Inflammatory macrophage (primary cell): ENCODE measurements around the gene GPR108.

Experiments used
- DNase-seq, 2 donors: peaks; one replicate each; pipeline ENCODE4 v3.0.0-alpha.2; 2020 to 2022

Gene GPR108

DNA sequence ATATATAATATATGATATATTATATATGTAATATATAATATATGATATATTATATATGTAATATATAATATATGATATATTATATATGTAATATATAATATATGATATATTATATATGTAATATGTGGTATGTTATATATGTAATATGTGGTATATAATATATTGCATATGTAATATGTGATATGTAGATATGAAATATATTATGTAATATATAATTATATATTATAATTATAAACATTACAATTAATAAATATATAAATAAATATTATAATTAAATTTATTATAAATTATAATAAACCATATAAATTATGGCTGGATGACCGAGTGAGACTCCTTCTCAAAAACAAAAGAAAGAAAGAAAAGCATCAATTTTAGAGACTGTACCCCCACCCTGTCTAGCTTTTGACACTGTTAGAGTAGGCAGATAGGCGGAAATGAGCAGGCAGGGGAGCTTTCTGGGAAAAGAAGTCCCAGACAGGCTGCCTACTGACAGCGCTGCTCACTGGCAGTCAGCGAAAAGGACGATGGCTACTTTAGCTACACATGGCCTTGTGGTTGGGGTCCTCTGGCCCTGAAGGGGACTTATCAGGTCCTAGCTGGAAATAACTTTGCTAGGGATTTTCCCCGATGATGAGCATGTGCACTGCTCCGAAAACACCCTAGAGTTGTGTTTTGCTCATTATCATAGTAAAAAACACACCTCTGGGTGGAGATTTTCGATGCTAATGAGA is 36.6 kb downstream of the GPR108 start:
- no peak for DNase-seq

GRCh38 chr19:6699935-6700334 is 37.4 kb downstream of the GPR108 start:
- no peak for DNase-seq

GRCh38 chr19:6697291-6697690 is 40.1 kb downstream of the GPR108 start:
- DNase-seq: no peak

DNA sequence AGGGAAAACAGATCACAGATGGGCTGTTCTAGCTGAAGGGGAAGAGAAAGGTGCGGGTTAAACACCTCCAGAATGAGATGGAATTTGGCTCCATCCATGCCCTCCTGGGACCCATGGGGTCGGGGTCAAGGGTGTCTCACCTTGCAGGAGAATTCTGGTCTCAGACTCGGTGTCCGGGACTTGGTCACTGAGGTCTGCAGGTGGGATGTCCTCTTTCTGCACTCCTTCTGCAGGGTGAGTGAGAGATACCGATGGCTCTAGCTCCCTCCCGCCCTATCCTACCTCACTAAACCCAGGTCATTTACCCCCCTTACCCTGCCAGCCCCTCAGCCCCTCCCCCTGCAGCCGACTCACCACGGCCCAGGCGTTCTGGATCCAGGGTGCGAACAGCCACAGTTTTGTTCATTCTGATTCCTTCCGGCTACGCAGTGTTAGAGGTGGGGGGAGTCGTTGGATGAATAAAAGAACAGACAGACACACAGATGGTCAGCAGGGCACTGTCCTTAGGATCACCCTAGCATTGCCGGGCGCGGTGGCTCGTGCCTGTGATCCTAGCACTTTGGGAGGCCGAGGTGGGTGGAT is 41.0 kb downstream of the GPR108 start:
- DNase-seq: no peak

DNA sequence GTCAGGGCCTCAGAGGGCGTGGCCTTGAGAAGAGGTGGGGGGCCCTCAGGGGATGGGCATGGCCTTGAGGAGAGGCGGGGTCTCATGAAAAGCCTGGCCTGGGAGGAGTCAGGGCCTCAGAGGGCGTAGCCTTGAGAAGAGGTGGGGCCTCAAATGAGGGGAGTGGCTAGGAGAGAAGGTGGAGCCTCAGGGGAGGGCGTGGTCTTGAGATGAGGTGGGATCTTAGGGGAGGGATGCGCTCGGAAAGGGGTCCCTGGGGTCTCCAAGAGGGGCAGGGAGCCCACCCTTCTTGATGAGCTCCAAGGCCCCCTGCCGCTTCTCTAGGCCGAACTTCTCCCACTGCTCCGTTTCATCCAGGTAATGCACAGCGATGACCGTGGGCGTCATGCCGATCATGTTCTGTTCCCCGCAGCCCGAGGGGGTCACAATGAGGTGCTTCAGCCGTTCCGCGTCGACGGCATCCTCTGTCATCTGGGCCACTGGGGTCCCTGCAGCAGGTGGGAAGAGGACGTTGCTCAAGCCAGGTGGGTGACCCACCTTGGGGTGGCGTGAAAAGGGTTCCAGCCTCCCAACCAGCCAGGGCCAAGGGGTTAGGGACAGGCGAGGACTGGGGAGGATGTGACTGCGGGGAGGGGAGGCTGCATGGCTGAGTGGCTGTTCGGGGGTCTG is 43.1 kb downstream of the GPR108 start:
- no peak for DNase-seq

DNA sequence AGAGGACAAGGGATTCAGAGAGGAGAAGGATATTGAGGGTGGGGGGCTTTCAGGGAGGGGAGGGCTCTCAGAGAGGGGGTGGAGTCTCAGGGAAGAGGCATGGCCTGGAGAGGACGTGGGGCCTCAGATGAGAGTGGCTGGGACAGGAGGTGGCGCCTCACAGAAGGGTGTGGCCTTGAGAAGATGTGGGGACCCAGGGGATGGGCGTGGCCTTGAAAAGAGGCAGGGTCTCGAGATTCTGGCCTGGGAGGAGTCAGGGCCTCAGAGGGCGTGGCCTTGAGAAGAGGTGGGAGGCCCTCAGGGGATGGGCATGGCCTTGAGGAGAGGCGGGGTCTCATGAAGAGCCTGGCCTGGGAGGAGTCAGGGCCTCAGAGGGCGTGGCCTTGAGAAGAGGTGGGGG is 43.7 kb downstream of the GPR108 start:
- DNase-seq: no peak

DNA sequence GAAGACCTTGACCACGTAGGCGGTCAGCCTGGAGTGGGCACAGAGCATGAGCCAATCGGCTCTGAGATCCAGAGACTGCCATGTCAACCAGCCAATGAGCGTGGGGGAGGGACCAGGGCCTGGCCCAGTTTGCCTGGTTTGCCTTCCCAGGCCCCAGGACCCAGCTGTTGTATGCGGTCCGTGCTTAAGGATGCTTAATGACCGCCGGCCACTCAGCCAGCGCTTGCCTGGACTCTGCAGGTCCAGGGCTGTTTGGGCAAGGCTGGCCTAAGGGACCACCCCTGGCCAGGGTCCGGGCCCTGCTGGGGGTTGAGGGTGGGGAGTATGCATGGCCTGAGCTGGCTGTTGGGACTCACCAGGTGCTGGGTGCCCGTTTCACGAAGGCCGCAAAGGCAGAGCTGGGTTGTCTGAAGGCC is 44.3 kb downstream of the GPR108 start:
- DNase-seq: no peak

- no peak for DNase-seq
These were observed 45.4 kb downstream of the GPR108 start for GRCh38 chr19:6692027-6692426.

- DNase-seq: no peak
These were observed 46.0 kb downstream of the GPR108 start for GRCh38 chr19:6691342-6691741.

DNA sequence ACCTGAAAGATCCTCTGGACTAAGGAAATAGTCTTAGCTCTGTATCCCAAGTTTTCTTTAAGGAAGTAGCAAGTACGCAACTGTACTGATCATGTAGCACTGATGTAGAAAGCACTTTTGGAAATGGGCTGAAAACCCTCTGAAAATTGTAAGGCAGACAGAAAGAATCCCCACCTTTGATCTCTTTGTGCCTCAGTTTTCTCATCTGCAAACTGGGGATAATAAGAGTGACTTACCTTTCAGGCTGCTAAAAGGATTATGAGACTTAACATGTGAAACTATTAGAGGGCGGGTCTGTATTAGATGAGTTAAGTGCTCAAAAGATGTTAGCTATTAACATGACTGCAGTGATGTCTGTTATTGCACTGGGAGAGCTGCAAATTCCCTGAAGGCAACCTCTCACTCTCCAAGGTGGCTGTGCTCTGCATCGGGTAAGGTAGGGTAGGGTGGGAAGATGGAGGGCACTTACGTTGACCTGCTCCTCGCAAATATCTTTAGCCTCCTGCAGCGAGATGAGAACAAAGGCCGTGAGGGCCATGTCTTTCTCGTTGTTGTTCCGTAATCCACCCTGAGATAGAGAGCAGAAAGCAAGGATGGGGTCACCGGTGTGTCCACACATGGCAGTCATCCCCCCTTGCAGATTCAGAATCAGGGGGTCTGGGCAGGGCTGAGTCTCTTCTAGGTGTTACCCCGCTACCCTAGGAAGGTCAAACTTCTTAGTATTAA is 47.1 kb downstream of the GPR108 start:
- DNase-seq: no peak

DNA sequence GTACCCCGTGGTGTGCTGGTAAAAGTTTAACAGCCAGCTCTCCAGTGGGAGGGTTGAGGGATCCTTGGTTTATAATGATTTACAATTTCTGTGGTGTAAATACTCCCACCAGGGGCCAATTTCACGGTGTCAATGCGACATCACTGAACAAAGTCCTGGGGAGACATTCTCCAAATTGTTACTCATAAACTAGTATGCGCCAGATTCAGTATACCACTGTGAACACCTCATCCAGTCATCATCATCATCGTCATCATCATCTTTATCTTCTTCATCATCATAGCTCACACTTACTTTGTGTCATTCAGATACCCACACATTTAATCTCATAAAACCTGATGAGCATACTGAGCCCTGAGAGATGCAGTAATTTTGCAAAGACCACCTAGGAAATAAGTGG is 50.3 kb downstream of the GPR108 start:
- DNase-seq: no peak

DNA sequence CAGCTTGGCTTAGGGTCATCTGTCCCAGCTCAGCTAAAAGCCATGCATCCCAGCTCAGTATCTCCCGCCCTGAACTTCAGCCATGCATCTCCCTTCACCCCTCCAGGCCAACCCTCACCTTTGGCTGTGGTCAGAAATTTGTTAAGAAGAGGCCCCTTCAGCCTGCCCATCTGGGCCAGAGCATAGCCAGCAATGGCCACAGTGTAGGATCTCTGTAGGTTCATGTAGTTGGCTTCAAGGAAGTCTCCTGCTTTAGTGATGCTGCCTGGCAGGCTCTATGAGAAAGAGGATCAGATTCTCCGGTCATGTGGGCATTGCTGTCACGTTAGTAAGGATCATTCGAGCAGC is 50.8 kb downstream of the GPR108 start:
- DNase-seq: no peak

DNA sequence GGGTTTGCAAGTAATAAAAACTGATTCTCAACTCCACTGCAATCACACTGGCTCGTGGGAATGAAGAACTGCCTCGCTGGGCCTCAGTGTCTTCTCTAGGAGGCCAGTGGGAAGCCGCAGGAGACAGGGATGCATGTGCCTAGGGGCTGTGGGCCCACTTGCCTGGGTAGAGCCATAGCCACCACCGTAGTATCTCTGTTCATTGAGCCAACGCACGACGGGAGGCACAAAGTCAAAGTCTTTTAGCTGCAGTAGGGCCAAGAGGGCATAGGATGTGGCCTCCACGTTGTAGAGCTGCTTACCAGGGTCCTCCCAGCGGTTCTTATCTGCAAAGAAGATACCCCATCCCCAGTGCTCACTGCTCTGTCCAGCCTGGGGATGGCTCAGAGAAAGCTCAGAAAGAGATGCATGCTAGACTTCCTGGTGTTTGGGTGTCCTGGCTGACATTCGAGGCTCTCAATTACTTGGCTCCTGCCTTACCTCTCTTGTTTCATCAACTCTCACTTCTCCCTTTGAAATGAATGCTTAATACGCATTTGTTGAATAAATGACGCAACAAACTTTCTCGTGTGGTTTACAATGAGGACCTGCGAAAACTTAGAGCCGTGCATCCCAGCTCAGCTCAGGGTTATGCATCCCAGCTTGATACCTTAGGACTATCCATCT is 51.3 kb downstream of the GPR108 start:
- DNase-seq: peak in 1 of 2 donors; percentile 9

DNA sequence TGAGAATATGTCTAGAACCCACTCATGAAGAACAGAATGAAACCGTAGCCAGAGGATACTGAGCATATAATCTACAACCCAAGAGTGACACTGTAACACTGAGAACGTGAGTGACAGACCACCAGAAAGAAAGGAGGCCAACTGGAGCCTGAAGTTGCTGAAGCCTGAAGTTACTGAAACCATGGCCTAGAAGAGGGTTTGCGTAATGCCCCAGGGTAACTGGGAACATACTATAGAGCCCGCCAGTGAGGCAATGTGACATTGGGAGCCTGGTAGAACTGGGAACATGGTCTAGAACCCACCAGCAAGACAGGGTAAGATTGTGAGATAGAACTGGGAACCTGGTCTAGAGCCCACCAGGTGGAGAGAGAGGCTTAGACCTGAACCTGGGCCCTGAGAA is 51.9 kb downstream of the GPR108 start:
- no peak for DNase-seq

- DNase-seq: no peak
These were observed 53.4 kb downstream of the GPR108 start for GRCh38 chr19:6683971-6684370.

GRCh38 chr19:6682607-6683128 is 54.7 kb downstream of the GPR108 start:
- DNase-seq: no peak

DNA sequence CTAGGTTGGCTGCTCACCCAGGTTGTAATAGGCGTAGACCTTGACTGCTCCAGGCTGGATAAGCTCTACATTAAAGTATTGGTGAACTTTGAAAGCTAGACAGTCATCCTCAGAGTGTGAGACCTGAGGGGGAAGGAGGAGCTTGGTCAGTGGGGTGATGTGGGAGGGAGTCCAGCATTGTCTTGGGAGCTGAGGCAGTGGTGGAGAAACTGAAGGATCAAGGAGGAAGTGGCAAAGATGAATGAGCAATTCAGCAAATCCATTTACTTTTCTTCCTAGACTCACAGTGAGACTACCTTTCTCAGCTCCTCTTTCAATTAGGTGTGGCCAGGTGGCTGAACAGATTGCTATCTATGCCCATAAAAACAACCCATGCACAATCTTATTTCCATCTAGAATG is 57.2 kb downstream of the GPR108 start:
- DNase-seq: peak; percentile 50 to 78
